Upper lobe of left lung (tissue), 6 donors: ENCODE data around the gene PCDHA5. TPM values are rescaled to one million over a fixed set of nuclear protein-coding genes. Genes with fewer than 3 reads are reported as not detected.
"Not testable (repeated sequence)": the region's sequence is repeated elsewhere in the genome, so short reads cannot be mapped to it uniquely, and the experiment has no call there.

ENCODE experiments used
- ATAC-seq, 2 donors: fragments of 200-7000 bp; cut with Tn5 transposase; one replicate each; pipeline ENCODE4 v1.9.1; 2022; ENCODE audit warnings: mild to moderate bottlenecking in 2 of 2, moderate library complexity in 2 of 2; ENCODE audit not compliant: low FRiP score in 2 of 2
- DNase-seq, 2 donors: peaks; one replicate each; pipeline ENCODE4 v3.0.0-alpha.2; 2019 to 2020
- H3K27ac ChIP-seq, 4 donors: fragments of 200-600 bp; sonication (generic); one replicate each; pipeline ENCODE4 v1.5.1; 2016 to 2019
- H3K27me3 ChIP-seq, 4 donors: fragments of 200-600 bp; sonication (generic); one replicate each; pipeline ENCODE4 v1.5.1; 2017 to 2019
- H3K36me3 ChIP-seq, 4 donors: fragments of 200-600 bp; sonication (generic); one replicate each; pipeline ENCODE4 v1.5.1; 2016 to 2019
- H3K4me1 ChIP-seq, 4 donors: fragments of 200-600 bp; sonication (generic); one replicate each; pipeline ENCODE4 v1.5.1; 2018 to 2019
- H3K4me3 ChIP-seq, 4 donors: fragments of 200-600 bp; sonication (generic); one replicate each; pipeline ENCODE4 v1.5.1; 2017 to 2019; ENCODE audit warnings: mild to moderate bottlenecking in 2 of 4, moderate library complexity in 1 of 4
- H3K9me3 ChIP-seq, 4 donors: fragments of 200-600 bp; sonication (generic); one replicate each; pipeline ENCODE4 v1.5.1; 2018 to 2019
- EP300 ChIP-seq, 4 donors: sonication (generic); formaldehyde crosslinking; IDR thresholded peaks; one replicate each; pipeline ENCODE4 v1.5.1; 2017; ENCODE audit warnings: antibody characterized with exemption in 4 of 4, control low read depth in 2 of 4
- POLR2A ChIP-seq, 4 donors: fragments of 450-650 bp; IDR thresholded peaks; one replicate each; pipeline ENCODE4 v1.5.1; 2016 to 2017; ENCODE audit warnings: antibody characterized with exemption in 4 of 4, mild to moderate bottlenecking in 2 of 4
- POLR2AphosphoS5 ChIP-seq, 2 donors: sonication (generic); formaldehyde crosslinking; IDR thresholded peaks; one replicate each; pipeline ENCODE4 v1.5.1; 2017; ENCODE audit warnings: antibody characterized with exemption in 2 of 2
- WGBS, 2 donors: methylation state at CpG; one replicate each; pipeline ENCODE4 v1.1.5; 2017 to 2018; 5-methylcytosine and 5-hydroxymethylcytosine counted together
- total RNA-seq, 6 donors: library from RNA; depleted of rRNA in 4 of 6; stranded (reverse); fragments of >200 nt in 4 of 6; gene quantifications; one replicate each; pipeline versions ENCODE4 v1.1.0 to v1.2.1, GENCODE V29; 2016 to 2021
- TF ChIP-seq, protein P1 (sequence below), 6 experiments: fragments of 450-650 bp in 4 of 6; fragments of 200-600 bp in 2 of 6; sonication (generic) in 2 of 6; IDR thresholded peaks; one replicate each; pipeline ENCODE4 v1.5.1; 2016 to 2019; ENCODE audit warnings: antibody characterized with exemption in 6 of 6
- donor health status: DM: no; HTN: no; CAD: no; lungs with moderate emphysema.
- donor health status: DM: no; HTN: yes; CAD: no; lungs with severe emphysema.

PCDHA5 gene
- total RNA-seq, result 1 to 10 TPM in 3 of 6 donors, under 1 TPM in 3; 0.15 to 1.4 (median 0.72) TPM

DNA sequence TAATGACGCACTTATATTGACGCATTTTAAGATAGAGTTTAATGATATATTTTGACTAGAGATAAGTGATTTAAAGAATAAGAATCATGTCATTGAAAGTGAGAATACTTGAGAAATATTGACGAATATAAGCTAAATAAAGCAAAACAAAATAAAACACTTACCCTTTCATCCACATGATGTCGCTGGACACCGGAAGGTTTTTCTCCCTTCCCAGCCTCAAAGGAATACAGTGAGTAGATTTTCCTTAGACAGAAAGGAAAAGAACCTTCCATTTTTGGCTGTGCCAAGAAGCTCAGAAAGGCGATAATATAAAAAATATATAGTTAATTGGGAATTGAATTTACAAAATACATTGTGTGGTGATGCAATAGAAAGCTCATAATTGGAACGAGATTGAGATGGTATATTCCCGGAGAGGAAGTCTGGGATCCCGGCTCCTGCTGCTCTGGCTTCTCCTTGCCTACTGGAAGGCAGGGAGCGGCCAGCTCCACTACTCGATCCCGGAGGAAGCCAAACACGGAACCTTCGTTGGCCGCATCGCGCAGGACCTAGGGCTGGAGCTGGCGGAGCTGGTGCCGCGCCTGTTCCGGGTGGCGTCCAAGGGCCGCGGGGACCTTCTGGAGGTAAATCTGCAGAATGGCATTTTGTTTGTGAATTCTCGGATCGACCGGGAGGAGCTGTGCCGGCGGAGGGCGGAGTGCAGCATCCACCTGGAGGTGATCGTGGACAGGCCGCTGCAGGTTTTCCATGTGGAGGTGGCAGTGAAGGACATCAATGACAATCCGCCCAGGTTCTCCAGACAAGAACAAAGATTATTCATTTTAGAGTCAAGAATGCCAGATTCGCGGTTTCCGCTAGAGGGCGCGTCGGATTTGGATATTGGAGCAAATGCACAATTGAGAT, at the start of gene PCDHA5:
TSS of gene PCDHA5 (plus strand) at position 239 of the 906 bp plus-strand sequence.
- no peak for TF ChIP-seq EP300 (IDR thresholded peaks at IDR 0.05)
- TF ChIP-seq, protein P1, sequence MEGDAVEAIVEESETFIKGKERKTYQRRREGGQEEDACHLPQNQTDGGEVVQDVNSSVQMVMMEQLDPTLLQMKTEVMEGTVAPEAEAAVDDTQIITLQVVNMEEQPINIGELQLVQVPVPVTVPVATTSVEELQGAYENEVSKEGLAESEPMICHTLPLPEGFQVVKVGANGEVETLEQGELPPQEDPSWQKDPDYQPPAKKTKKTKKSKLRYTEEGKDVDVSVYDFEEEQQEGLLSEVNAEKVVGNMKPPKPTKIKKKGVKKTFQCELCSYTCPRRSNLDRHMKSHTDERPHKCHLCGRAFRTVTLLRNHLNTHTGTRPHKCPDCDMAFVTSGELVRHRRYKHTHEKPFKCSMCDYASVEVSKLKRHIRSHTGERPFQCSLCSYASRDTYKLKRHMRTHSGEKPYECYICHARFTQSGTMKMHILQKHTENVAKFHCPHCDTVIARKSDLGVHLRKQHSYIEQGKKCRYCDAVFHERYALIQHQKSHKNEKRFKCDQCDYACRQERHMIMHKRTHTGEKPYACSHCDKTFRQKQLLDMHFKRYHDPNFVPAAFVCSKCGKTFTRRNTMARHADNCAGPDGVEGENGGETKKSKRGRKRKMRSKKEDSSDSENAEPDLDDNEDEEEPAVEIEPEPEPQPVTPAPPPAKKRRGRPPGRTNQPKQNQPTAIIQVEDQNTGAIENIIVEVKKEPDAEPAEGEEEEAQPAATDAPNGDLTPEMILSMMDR (IDR thresholded peaks at IDR 0.05), result peak in 2 of 6 experiments; percentile 17 to 20
- no peak within 1 kb of the TSS for H3K27ac ChIP-seq
- H3K4me1 ChIP-seq, result no peaks in the 10 kb centered on the region
- peaks cover 0 to 3% (median 0%) of the 10 kb centered on the region in 4 donors for H3K27me3 ChIP-seq
- DNase-seq, result peak in 1 of 2 donors; percentile 69
- WGBS, 2 donors, result 36% methylated on average over 26 to 39 of the region's 39 CpGs
- no peak for ATAC-seq
- peak within 1 kb of the TSS in 1 of 4 donors; percentile 5 for H3K4me3 ChIP-seq
- H3K9me3 ChIP-seq, result peaks cover 0 to 29% (median 20%) of the 10 kb centered on the region in 4 donors
- H3K36me3 ChIP-seq, result no peaks in the 10 kb centered on the region

DNA sequence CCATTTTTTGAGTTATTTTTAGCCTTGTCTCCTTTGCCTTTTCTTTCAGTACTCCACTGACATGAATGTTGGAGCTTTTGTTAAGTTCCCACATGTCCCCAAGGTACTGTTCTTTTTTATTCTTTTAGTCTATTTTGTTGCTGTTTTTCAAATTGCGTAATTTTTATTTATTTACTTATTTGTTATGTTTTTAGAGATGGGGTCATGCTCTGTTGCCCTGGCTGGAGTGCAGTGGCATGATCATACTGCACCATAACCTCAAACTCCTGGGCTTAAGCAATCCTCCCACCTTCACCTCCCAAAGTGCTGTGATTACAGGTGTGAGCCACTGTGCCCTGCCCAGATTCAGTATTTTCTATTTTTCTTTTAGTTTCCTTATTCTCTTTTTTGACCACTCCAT, 40.9 kb upstream of the PCDHA5 start:
- Histone ChIP-seq H3K27me3 (no peaks in the 10 kb centered on the region), H3K36me3 (no peaks in the 10 kb centered on the region), H3K4me3 (no peak overlapping the region), H3K27ac (no peak overlapping the region), H3K4me1 (no peaks in the 10 kb centered on the region), H3K9me3 (peaks cover 16 to 73% (median 36%) of the 10 kb centered on the region in 4 donors)
- no peak for ATAC-seq
- no peak for TF ChIP-seq EP300 (IDR thresholded peaks at IDR 0.05)
- DNase-seq, result no peak
- 79 to 82% methylated on average over 1 of the region's 1 CpG for WGBS, 2 donors

DNA sequence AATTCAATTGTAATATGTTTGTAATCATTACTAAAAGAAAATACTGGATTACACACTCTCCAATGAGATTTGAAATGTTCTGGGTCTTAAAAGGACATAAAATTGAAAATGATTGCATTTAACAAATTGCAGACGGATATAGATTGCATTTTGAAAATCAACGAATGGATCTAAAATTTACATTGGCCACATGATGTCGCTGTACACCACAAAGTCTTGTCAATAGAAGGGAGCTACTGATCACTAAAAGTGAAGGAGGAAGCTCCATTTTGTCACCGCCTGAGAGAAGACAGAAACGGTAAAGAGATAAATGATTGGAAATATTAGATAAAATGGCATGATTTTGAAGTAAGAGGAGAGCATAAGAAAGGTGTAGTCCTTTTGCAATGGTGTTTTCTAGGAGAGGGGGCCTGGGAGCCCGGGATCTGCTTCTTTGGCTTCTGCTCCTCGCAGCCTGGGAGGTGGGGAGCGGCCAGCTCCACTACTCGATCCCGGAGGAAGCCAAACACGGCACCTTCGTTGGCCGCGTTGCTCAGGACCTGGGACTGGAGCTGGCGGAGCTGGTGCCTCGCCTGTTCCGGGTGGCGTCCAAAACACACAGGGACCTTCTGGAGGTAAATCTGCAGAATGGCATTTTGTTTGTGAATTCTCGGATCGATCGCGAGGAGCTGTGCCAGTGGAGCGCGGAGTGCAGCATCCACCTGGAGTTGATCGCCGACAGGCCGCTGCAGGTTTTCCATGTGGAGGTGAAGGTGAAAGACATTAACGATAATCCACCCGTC, 35.3 kb upstream of the PCDHA5 start, which contains the start of gene PCDHA1:
TSS of gene PCDHA1 (plus strand) at position 236 of the 782 bp plus-strand sequence.
- no peak within 1 kb of the TSS for H3K4me3 ChIP-seq
- H3K27ac ChIP-seq, result no peak within 1 kb of the TSS
- H3K36me3 ChIP-seq, result no peaks in the 10 kb centered on the region
- WGBS, 2 donors, result 28 to 46% methylated on average over 14 to 29 of the region's 29 CpGs
- H3K27me3 ChIP-seq, result no peaks in the 10 kb centered on the region
- ATAC-seq, result no peak
- H3K4me1 ChIP-seq, result no peaks in the 10 kb centered on the region
- peaks cover 34 to 74% (median 61%) of the 10 kb centered on the region in 4 donors for H3K9me3 ChIP-seq
- peak in 1 of 2 donors; percentile 46 for DNase-seq
- TF ChIP-seq, protein P1 (IDR thresholded peaks at IDR 0.05), result no peak
- TF ChIP-seq EP300 (IDR thresholded peaks at IDR 0.05), result no peak
- no peak for TF ChIP-seq POLR2A (IDR thresholded peaks at IDR 0.05)
- TF ChIP-seq POLR2AphosphoS5 (IDR thresholded peaks at IDR 0.05), result no peak

DNA sequence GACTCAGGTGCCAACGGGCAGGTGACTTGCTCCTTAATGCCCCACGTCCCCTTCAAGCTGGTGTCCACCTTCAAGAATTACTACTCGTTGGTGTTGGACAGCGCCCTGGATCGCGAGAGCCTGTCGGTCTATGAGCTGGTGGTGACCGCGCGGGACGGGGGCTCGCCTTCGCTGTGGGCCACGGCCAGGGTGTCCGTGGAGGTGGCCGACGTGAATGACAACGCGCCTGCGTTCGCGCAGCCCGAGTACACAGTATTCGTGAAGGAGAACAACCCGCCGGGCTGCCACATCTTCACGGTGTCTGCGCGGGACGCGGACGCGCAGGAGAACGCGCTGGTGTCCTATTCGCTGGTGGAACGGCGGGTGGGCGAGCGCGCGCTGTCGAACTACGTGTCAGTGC, 34.0 kb upstream of the PCDHA5 start:
- not testable (repeated sequence) for H3K27ac ChIP-seq, H3K4me3 ChIP-seq, H3K36me3 ChIP-seq, H3K27me3 ChIP-seq, ATAC-seq, H3K4me1 ChIP-seq
- DNase-seq, result peak in 1 of 2 donors; percentile 79
- 29 to 58% methylated on average over 4 to 44 of the region's 44 CpGs for WGBS, 2 donors
- peaks cover 34 to 70% (median 59%) of the 10 kb centered on the region in 4 donors for H3K9me3 ChIP-seq

DNA sequence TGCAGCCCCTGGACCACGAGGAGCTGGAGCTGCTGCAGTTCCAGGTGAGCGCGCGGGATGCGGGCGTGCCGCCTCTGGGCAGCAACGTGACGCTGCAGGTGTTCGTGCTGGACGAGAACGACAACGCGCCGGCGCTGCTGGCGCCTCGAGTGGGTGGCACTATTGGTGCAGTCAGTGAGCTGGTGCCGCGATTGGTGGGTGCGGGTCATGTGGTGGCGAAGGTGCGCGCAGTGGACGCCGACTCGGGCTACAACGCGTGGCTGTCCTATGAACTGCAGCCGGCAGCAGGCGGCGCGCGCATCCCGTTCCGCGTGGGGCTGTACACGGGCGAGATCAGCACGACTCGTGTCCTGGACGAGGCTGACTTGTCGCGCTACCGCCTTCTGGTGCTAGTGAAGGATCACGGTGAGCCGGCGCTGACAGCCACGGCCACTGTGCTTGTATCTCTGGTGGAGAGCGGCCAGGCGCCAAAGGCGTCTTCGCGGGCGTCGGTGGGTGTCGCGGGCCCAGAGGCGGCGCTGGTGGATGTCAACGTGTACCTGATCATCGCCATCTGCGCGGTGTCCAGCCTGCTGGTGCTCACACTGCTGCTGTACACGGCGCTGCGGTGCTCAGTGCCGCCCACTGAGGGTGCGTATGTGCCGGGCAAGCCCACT, 33.4 kb upstream of the PCDHA5 start:
- not testable (repeated sequence) for H3K4me3 ChIP-seq, ATAC-seq, H3K36me3 ChIP-seq, H3K27me3 ChIP-seq, H3K4me1 ChIP-seq, H3K27ac ChIP-seq
- WGBS, 2 donors, result 51 to 53% methylated on average over 16 to 50 of the region's 70 CpGs
- DNase-seq, result peak in 1 of 2 donors; percentile 81
- H3K9me3 ChIP-seq, result peaks cover 34 to 68% (median 57%) of the 10 kb centered on the region in 4 donors

DNA sequence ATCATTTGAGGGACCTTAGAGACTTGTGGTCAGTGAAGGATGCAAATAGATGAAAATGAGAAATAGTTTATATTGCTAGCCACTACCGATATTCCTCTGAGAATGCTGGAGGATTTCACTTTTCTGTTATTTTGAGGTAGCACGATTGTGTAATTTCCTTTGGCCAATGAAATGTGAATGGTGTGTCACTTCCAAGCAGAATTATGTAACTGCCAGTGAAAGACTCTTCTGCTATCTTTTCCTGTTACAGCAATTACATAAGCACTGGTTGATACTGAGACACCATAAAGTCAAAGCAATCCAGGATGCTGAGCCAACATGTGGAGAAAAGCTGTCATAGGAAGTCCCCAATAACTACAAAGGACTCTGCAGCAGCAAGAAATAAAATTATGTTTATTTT, 30.3 kb upstream of the PCDHA5 start:
- Histone ChIP-seq H3K27me3 (no peaks in the 10 kb centered on the region), H3K36me3 (no peaks in the 10 kb centered on the region), H3K27ac (no peak overlapping the region), H3K4me1 (no peaks in the 10 kb centered on the region), H3K4me3 (no peak overlapping the region), H3K9me3 (peaks cover 30 to 77% (median 69%) of the 10 kb centered on the region in 4 donors)
- DNase-seq, result no peak
- WGBS, 2 donors, result 22 to 43% methylated on average over 2 of the region's 2 CpGs
- TF ChIP-seq EP300 (IDR thresholded peaks at IDR 0.05), result no peak
- no peak for TF ChIP-seq POLR2A (IDR thresholded peaks at IDR 0.05)
- TF ChIP-seq, protein P1 (IDR thresholded peaks at IDR 0.05), result no peak
- TF ChIP-seq POLR2AphosphoS5 (IDR thresholded peaks at IDR 0.05), result no peak
- no peak for ATAC-seq
